Measurements from ENCODE around the gene IAPP. TPM values are rescaled to one million over a fixed set of nuclear protein-coding genes. Genes with fewer than 3 reads are reported as not detected.

Gene IAPP
- total RNA-seq, 1 experiment from 2014 or later = not detected

- Histone ChIP-seq H3K79me2 (ENCODE audit: insufficient read depth, low read length) (no peaks in the 10 kb centered on the region), H3K27me3 (ENCODE audit: insufficient read depth, low read length) (no peaks in the 10 kb centered on the region), H3K27ac (ENCODE audit: low read depth, low read length) (no peak overlapping the region), H3K4me3 (replicated peaks in 1 of 2; ENCODE audit: low read depth in 1 of 2, low read length in 2 of 2) (no peak overlapping the region), H3K9ac (ENCODE audit: low read length) (no peak overlapping the region), H4K20me1 (ENCODE audit: insufficient read depth) (no peaks in the 10 kb centered on the region), H3K4me1 (ENCODE audit: control insufficient read depth in 1 of 2, insufficient read depth in 2 of 2, low read length in 2 of 2) (no peaks in the 10 kb centered on the region), H3K4me2 (ENCODE audit: low read length) (no peak overlapping the region), H3K36me3 (ENCODE audit: control insufficient read depth in 1 of 2, insufficient read depth in 2 of 2, low read length in 2 of 2) (no peaks in the 10 kb centered on the region), H2AFZ (ENCODE audit: low read depth, low read length, poor library complexity, severe bottlenecking) (no peak overlapping the region), H3K9me3 (ENCODE audit: control insufficient read depth in 1 of 2, insufficient read depth in 1 of 2, low read depth in 1 of 2, low read length in 2 of 2) (no peaks in the 10 kb centered on the region), H3K9me2 (ENCODE audit: insufficient read depth) (no peaks in the 10 kb centered on the region)
- no TSS peak for BruUV-seq (replicated peaks)
- no peak for DNase-seq (ENCODE audit: low read depth, low spot score)
- RAD21 ChIA-PET (ENCODE audit: low non-redundant PET in 1 of 2, low total read pairs in 2 of 2, uncharacterized antibody in 2 of 2, unreplicated experiment in 2 of 2) = no interaction called here
- ATAC-seq = no peak
- CTCF ChIA-PET = no interaction called here
- intact Hi-C loops (cut with micrococcal nuclease) = loop anchor here (10.0 kb wide), 1 partner anchor 45 kb away; no protein-coding TSS in a partner anchor
- TF ChIP-seq EGR1 (IDR thresholded peaks at IDR 0.05; ENCODE audit: low read depth) = no peak
- no peak for TF ChIP-seq ZBTB33 (IDR thresholded peaks at IDR 0.05; ENCODE audit: extremely low read depth, insufficient replicate concordance, low read length)
- no peak for TF ChIP-seq YY1 (IDR thresholded peaks at IDR 0.05; ENCODE audit: extremely low read depth, insufficient replicate concordance, low read depth, low read length)
- TF ChIP-seq CEBPB (IDR thresholded peaks at IDR 0.05; ENCODE audit: low read depth) = no peak
- no peak for TF ChIP-seq JUND (IDR thresholded peaks at IDR 0.05)
- no peak for TF ChIP-seq RAD21 (IDR thresholded peaks at IDR 0.05; ENCODE audit: low read depth)
- TF ChIP-seq EZH2phosphoT487 (IDR thresholded peaks at IDR 0.05; ENCODE audit: borderline replicate concordance) = no peak
- no peak for TF ChIP-seq POLR2AphosphoS5 (IDR thresholded peaks at IDR 0.05; ENCODE audit: low read depth, low read length)
- TF ChIP-seq SIN3A (IDR thresholded peaks at IDR 0.05; ENCODE audit: low read depth) = no peak
- TF ChIP-seq ZNF274 (IDR thresholded peaks at IDR 0.05; ENCODE audit: low read depth, low read length) = no peak
- TF ChIP-seq SRF (IDR thresholded peaks at IDR 0.05; ENCODE audit: low read depth) = no peak
- no peak for TF ChIP-seq ELF1 (IDR thresholded peaks at IDR 0.05; ENCODE audit: borderline replicate concordance, low read depth)
- TF ChIP-seq EZH2 (IDR thresholded peaks at IDR 0.05) = no peak
- no peak for TF ChIP-seq SP1 (IDR thresholded peaks at IDR 0.05; ENCODE audit: low read depth)
- no peak for TF ChIP-seq CTCF (IDR thresholded peaks at IDR 0.05 in 2 of 3, conservative IDR thresholded peaks at IDR 0.05 in 1 of 3; ENCODE audit: borderline replicate concordance in 1 of 3, insufficient read depth in 1 of 3, low read depth in 2 of 3, low read length in 2 of 3)
- no peak for TF ChIP-seq REST (IDR thresholded peaks at IDR 0.05; ENCODE audit: low read depth)
- no peak for TF ChIP-seq CBX3 (IDR thresholded peaks at IDR 0.05; ENCODE audit: low read depth)
- no peak for TF ChIP-seq MAX (IDR thresholded peaks at IDR 0.05)
- TF ChIP-seq ATF3 (IDR thresholded peaks at IDR 0.05) = no peak
- POLR2A ChIA-PET = no interaction called here
Measured at GRCh38 chr12:21369141-21369980, 3.3 kb upstream of the IAPP start.
